Camera-type eye (tissue), 1 donor: ENCODE data around the gene SLC38A9. TPM values are rescaled to one million over a fixed set of nuclear protein-coding genes. Genes with fewer than 3 reads are reported as not detected.

Experiments
- total RNA-seq: library from RNA; depleted of rRNA; stranded (reverse); fragments of >200 nt; gene quantifications from one replicate; pipeline ENCODE4 v1.2.3, GENCODE V29; 2014

The SLC38A9 gene, protein sequence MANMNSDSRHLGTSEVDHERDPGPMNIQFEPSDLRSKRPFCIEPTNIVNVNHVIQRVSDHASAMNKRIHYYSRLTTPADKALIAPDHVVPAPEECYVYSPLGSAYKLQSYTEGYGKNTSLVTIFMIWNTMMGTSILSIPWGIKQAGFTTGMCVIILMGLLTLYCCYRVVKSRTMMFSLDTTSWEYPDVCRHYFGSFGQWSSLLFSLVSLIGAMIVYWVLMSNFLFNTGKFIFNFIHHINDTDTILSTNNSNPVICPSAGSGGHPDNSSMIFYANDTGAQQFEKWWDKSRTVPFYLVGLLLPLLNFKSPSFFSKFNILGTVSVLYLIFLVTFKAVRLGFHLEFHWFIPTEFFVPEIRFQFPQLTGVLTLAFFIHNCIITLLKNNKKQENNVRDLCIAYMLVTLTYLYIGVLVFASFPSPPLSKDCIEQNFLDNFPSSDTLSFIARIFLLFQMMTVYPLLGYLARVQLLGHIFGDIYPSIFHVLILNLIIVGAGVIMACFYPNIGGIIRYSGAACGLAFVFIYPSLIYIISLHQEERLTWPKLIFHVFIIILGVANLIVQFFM
- total RNA-seq: 52.8 TPM

DNA sequence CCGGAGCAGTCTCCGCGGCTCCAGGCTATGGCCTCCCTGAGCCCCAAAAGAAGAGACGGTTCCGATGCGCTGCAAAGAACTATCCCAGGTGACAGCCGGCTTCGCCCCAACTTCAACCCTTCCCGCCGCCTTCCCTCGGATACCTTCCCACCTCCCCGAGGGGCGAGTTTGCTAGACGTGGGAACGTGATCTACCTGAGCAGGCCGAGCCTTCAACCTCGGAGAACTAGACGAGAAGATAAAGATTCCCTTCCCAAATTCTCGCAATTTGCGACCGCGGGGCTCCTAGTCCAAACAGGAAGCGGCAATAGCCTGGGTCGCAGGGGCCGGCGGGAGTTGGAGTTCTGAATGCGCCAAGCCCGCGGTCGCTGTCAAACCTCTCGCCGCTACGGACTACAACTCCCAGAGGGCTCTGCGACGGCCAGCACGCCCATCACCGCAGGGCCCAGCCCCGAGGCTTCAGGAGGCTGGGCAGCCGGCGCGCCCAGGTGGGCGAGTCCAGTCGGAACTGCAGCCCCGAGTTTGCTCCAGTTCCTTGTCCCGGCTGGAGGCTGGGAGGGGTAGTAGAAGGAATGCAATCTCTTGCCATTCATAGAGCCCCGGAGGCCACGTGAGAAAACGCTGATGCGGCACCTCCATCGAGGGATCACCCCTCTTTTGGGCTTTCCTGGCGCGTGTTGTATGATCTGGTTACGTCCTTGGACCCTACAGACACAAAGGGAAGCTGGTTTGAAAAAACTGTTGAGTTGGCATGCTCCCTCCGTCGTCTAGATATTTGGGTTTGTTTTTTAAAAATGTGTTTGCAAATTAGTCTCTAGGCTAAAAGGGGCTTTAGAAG is at the start of gene SLC38A9:
TSS of gene SLC38A9 (minus strand) at position 302 of the 837 bp plus-strand sequence. CDS start 14,366 bp downstream, outside the sequence.

DNA sequence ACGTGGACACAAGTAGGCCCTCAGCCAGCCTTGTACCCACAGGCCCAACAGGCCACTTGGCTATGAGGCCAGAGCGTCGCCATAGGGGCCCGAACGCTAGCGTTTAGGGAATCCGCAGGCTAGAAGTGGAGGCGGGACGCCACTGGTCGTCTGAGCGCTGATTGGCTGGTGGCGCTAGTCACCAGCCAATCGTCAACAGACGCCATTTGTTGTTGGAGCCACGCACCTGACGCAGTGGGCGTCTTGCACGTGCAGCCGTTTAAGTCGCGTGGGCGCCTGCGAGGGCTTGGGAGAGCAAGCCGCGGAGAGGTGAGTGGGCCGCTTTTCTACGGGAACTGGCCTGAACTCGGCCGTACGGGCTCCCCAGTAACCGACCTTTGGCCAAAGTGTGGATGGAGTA is 25.7 kb upstream of the SLC38A9 start, which contains the start of gene DDX4:
TSS of gene DDX4 (plus strand) at position 269 of the 400 bp plus-strand sequence. CDS start 903 bp downstream, outside the sequence.

Other genes with a start within 250 kb of the SLC38A9 start
- 120 TPM for gene PLPP1, start 177.4 kb downstream of the SLC38A9 start, total RNA-seq
- gene DDX4, start 25.7 kb upstream of the SLC38A9 start, total RNA-seq: not detected
- gene IL31RA, start 139.0 kb upstream of the SLC38A9 start, total RNA-seq: 1.0 TPM